ENCODE data around the gene COX6B2.

Gene COX6B2

DNA sequence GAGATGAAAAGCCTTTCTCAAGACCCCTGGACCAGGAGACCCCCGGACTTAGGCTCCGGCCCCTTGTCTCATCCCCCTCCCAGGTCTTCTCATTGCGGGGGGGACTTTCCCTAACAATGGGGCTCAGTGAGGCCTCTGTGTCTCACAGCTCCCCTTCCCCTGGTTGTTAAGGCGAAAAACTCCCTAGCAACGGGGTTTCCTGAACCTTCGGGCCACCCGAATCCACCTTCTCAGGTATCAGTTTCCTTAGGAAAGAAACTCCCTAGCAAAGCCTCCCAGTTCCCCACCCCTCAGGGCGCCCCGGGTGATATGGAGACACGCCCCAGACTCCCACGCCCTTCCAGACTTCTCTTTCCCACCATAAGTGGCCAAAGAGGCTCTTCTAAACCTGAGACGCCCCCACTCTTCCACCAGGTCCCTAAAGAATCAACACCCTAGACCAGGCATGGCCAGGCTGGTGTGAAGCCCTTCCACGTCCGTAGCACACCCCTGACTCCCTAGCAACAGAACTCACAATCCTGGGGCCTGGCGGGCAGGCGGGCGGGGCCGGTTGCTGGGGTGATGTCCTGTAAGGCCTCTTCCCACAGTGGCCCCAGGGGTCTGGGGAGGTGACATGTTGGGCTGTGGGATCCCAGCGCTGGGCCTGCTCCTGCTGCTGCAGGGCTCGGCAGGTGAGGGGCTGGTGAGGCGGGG is 21.9 kb upstream of the COX6B2 start, which contains the start of gene TMEM190:
Gene TMEM190, plus strand, starts transcription at position 586 of the 693 bp plus-strand sequence. Its CDS starts 28 bp downstream, at position 614.
- no peak for TF ChIP-seq JUND (IDR thresholded peaks at IDR 0.05; ENCODE audit: low read depth)
- in situ Hi-C loops (cut with HindIII; ENCODE audit: low pct_unique_long_range_greater_than_20kb, low sequenced_read_pairs), result no loop called here
- no peak for DNase-seq (ENCODE audit: low read depth in 1 of 2, low spot score in 1 of 2)

DNA sequence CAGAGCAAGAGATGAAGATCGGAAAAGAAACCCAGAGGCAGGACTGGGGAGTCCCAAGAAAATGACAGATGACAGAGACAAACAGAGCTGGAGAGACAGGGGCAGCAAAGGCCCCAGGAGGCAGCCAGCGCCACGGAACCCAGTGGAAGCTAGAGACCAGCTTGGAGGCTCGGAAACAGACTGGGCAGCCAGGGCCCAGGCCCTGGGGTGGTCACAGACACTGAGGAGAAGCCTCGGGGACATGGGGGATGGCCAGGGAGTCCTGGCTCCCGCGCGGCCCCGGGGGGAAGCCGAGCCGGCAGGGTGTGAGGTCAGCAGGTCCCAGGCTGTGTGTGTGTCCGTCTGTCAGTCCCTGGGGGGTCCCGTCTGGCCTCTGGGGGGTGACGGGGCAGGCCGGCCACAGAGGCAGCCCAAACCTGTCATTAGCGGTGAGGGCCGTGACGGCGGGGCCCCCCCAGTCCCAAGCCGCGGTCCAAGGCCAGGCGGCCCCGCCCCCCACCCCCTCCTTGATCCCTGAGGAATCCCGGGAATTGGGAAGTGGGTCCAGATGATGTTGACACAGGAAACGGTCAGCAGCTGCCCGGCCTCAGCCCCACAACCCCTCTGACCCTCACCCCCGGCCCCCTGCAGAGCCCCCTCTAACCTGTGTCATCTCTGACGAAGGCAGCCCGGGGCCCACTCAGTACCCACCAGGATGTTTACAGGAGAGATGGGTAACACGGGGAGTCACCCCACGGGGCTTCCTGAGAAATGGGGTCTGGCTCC is 19.7 kb upstream of the COX6B2 start:
- in situ Hi-C loops (cut with HindIII; ENCODE audit: low pct_unique_long_range_greater_than_20kb, low sequenced_read_pairs), result no loop called here
- DNase-seq (ENCODE audit: low read depth in 1 of 2, low spot score in 1 of 2), result no peak

DNA sequence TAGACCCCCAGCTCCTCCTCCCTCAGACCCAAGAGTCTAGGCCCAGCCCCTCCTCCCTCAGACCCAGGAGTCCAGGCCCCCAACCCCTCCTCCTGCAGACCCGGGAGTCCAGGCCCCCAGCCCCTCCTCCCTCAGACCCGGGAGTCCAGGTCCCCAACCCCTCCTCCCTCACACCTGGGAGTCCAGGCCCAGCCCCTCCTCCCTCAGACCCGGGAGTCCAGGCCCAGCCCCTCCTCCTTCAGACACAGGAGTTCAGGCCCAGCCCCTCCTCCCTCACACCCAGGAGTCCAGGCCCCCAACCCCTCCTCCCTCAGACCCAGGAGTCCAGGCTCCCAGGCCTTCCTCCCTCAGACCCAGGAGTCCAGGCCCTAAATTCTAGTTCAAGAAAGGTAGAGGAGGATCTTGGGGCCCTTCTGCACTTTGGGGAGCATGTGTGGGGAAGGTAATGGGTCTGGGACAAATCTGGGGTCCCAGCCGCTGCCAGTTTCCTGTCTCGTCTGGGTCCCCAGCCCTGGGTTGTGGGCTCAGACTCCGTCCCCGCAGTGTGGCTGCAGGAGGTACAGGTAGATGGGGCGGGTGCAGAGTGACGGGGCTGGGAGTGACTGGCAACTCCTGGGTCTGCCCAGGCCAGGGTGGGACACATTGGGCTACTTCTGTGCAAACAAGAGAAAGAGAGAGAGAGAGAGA is 18.9 kb upstream of the COX6B2 start:
- no peak for DNase-seq (ENCODE audit: low read depth in 1 of 2, low spot score in 1 of 2)
- TF ChIP-seq JUND (IDR thresholded peaks at IDR 0.05; ENCODE audit: low read depth), result no peak
- in situ Hi-C loops (cut with HindIII; ENCODE audit: low pct_unique_long_range_greater_than_20kb, low sequenced_read_pairs), result no loop called here

More for the DNA sequence above, 19.7 kb upstream of the COX6B2 start:
- TF ChIP-seq JUND (IDR thresholded peaks at IDR 0.05; ENCODE audit: low read depth), result no peak

DNA sequence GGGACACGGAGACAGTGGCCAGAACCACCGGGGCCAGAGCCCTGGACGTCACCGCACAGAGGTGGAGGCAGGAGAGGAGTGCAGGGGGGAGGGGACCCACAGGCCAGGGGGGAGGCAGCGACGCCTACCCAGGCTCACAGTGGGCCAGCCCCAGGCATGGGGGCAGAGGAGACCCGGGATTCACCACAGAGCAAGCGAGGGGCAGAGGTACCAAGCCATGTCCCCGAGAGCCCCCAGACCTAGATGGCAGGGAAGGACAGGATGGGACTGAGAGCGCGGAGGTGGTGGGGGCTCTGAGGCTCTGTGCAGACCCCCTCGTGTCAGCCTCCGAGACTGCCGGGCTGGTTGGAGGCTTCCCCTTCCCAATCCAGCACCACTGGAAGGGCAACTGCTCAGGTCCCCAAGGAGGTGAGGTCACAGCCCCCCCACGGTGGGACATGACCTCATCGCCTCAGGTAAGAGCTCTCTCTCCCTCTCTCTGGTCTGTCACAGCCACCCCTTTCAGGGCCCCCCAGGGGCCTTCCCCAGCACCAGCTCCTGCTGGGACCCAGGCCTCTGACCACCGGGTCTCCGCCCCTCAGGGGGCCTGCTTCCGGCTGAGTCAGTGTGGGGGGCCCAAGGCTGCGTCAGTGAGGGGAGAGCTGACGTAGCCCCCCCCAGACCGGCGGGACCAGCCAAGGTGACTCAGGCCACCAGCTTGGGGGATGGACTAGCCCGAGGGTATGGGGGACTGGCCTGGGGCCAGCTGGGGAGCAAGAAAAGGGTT is 18.0 kb upstream of the COX6B2 start:
- TF ChIP-seq JUND (IDR thresholded peaks at IDR 0.05; ENCODE audit: low read depth), result no peak
- in situ Hi-C loops (cut with HindIII; ENCODE audit: low pct_unique_long_range_greater_than_20kb, low sequenced_read_pairs), result no loop called here
- no peak for DNase-seq (ENCODE audit: low read depth in 1 of 2, low spot score in 1 of 2)

DNA sequence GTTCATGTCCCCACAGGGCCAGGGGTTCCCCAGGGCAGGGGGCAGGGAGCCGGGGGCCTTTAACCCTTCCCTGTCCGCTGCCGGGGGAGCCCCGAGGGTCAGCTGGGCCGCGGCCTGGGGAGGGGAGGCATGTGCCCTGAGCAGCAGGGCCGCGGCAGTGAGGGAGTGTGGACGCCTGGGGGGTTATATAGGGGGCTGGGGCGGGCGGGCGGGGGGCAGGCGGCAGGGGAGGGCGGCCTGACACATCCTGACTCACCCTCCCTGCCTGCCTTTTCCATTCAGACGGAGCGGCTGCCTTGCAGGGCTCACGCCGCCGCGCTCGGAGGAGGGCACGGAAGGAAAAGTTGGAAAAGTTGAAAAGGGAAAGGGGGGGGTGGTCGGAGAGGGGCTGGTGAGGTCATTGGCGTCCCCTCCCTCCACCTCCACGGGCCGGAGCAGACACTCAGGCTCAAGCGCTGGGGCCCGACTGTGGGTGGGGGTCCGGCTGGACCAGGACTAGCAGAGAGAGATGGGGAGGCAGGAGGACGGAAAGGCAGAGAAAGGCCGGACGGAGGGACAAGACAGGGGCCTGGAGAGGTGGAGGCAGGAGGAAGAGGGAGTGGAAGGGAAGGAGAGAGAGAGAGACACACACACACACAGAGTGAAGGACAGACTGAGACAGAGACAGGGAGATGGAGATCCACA is 15.9 kb upstream of the COX6B2 start, which contains the start of gene IL11:
Gene IL11, minus strand, starts transcription at position 159 of the 684 bp plus-strand sequence. Its CDS starts 153 bp downstream, at position 6.
- in situ Hi-C loops (cut with HindIII; ENCODE audit: low pct_unique_long_range_greater_than_20kb, low sequenced_read_pairs), result no loop called here
- no peak for TF ChIP-seq JUND (IDR thresholded peaks at IDR 0.05; ENCODE audit: low read depth)
- no peak for DNase-seq (ENCODE audit: low read depth in 1 of 2, low spot score in 1 of 2)

DNA sequence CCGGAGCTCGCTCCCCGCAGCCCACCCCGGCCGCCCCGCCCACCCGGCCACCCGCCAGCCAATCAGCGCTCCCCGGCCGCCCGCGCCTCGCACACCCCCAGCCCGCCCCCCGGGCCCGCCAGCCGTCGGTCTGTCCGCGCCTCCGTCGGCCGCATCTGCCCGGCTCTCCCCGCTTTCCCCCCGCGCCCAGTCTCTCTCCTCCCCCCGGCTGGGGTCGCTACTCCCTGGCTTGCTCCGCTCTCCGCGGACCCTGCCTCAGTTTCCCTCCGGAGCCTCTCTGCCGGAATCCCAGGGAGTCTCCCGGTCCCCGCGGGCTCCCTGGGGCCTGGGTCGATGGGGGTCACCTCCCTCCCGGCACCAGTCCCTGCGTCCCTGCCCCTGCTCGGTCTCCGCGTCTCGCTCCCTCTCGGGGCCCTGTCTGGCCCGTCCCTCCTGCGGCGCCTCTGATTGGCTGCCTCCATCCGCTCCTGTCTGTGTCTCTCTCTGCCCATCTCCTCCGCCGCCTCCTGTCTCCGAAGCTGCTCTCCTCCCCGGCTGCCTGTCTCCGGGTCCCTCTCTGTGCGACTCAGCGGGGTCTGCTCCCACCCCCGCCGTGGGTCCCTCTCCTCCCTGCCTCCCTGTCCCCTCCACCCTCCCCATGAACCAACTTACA is 15.3 kb upstream of the COX6B2 start:
- TF ChIP-seq JUND (IDR thresholded peaks at IDR 0.05; ENCODE audit: low read depth), result no peak
- in situ Hi-C loops (cut with HindIII; ENCODE audit: low pct_unique_long_range_greater_than_20kb, low sequenced_read_pairs), result no loop called here
- peak; percentile 51 to 85 for DNase-seq (ENCODE audit: low read depth in 1 of 2, low spot score in 1 of 2)

DNA sequence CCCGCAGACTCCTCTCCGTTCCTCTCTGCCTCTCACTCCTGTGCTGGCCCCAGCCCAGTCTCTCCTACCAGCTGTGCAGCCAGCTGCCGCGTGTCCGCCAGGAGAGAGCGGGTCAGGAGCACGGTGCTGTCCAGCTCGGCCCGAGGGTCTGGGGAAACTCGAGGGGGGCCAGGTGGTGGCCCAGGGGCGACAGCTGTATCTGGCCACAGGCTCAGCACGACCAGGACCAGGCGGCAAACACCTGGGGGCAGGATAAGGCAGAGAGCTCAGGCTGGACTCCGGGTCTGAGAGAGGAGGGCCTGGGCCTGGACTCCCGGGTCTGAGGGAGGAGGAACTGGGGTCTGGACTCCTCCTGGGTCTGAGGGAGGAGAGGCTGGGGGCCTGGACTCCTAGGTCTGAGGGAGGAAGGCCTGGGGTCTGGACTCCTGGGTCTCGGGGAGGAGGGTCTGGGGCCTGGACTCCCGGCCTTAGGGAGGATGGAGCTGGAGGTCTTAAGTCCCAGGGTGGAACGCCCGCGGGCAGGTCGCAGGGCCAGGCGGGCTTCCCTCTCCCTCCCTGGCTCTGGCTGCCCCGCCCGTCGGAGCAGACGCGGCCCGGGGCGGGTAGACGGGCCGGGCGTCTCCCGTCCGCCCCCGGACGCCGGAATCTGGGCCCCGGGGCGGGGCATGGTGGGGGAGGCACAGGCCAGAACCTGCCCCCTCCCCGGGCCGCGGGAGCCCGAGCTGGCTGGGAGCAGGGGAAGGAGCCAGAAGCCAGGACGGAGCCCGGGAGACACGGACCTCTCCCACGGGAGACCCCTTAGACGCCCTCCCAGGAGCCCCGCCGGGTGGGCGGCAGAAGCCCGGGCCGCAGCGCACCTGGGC is 14.4 kb upstream of the COX6B2 start:
- no peak for TF ChIP-seq JUND (IDR thresholded peaks at IDR 0.05; ENCODE audit: low read depth)
- in situ Hi-C loops (cut with HindIII; ENCODE audit: low pct_unique_long_range_greater_than_20kb, low sequenced_read_pairs), result no loop called here
- DNase-seq (ENCODE audit: low read depth in 1 of 2, low spot score in 1 of 2), result no peak

DNA sequence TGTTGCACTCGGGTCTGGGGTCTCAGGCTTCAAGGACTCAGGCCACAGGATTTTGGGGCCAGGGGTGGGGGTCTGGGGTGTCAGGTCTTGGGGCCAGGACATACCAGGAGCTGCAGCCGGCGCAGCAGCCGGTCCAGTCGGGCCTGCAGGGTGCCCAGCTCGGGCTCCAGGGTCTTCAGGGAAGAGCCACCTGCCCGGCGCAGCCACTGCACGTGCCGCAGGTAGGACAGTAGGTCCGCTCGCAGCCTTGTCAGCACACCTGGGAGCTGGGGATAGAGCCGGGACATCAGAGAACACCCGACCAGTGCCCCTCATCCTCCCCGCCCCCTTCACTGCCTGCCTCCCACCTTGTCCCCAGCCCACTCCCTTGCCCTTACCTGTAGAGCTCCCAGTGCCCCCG is 13.6 kb upstream of the COX6B2 start:
- DNase-seq (ENCODE audit: low read depth in 1 of 2, low spot score in 1 of 2), result no peak
- TF ChIP-seq JUND (IDR thresholded peaks at IDR 0.05; ENCODE audit: low read depth), result no peak
- in situ Hi-C loops (cut with HindIII; ENCODE audit: low pct_unique_long_range_greater_than_20kb, low sequenced_read_pairs), result no loop called here

DNA sequence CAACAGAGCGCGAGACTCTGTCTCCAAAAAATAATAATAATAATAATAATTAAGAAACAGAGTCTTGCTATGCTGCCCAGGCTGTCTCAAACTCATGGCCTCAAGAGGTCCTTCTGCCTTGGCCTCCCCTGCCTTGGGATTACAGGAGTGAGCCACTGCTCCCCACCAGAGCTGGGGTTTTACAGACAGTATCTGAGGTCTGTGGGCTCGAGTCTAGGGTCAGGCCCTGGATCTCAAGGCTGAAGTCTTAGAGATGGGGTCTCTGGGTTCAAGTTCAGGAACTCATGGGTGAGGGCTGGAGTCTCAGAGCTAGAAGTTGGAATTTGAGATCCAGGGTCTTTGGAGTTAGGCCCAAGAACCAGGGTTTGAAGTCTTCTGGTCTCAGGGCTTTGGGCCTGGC is 12.3 kb upstream of the COX6B2 start:
- in situ Hi-C loops (cut with HindIII; ENCODE audit: low pct_unique_long_range_greater_than_20kb, low sequenced_read_pairs), result no loop called here
- no peak for TF ChIP-seq JUND (IDR thresholded peaks at IDR 0.05; ENCODE audit: low read depth)

DNA sequence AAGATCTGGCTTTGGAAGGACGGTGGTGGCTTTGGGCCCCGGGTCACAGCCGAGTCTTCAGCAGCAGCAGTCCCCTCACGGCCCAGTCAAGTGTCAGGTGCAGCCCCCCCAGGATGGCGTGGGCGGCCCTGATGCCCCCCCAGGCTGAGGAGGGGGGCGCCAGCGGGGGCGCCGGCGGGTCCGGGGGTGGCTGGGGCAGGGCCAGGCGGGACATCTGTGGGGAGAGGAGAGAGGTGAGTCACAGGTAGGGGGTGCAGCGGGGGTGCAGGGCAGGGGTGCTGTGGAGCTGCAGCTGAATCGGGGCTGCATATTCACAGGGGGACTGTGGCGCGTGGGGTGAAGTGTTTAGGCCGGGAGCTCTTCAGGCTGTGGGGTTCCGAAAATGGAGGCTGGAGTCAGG is 11.4 kb upstream of the COX6B2 start:
- no peak for TF ChIP-seq JUND (IDR thresholded peaks at IDR 0.05; ENCODE audit: low read depth)
- no peak for DNase-seq (ENCODE audit: low read depth in 1 of 2, low spot score in 1 of 2)
- in situ Hi-C loops (cut with HindIII; ENCODE audit: low pct_unique_long_range_greater_than_20kb, low sequenced_read_pairs), result no loop called here

More for the DNA sequence above, 12.3 kb upstream of the COX6B2 start:
- DNase-seq (ENCODE audit: low read depth in 1 of 2, low spot score in 1 of 2), result no peak
